Body of pancreas (tissue), 4 donors: Measurements from ENCODE around the gene C16orf92. TPM values are rescaled to one million over a fixed set of nuclear protein-coding genes. Genes with fewer than 3 reads are reported as not detected.

ENCODE experiments used
- ATAC-seq: fragments of 150-250 bp; one replicate; pipeline ENCODE4 v1.9.1; 2016
- DNase-seq, 4 donors: peaks; one replicate each; pipeline ENCODE4 v3.0.0-alpha.2; 2019
- H3K27ac ChIP-seq, 4 donors: fragments of 200-600 bp; sonication (generic); 1 replicate in 3 of 4; 2 replicates in 1 of 4; pipeline versions ENCODE4 v1.5.1 to v1.6.1; 2016 to 2019; ENCODE audit warnings: mild to moderate bottlenecking in 1 of 4, mixed read lengths in 1 of 4, moderate library complexity in 1 of 4
- H3K27me3 ChIP-seq, 2 donors: fragments of 200-600 bp; sonication (generic); one replicate each; pipeline ENCODE4 v1.6.0; 2016; ENCODE audit warnings: mild to moderate bottlenecking in 1 of 2
- H3K36me3 ChIP-seq, 2 donors: fragments of 200-600 bp; sonication (generic); replicated peaks in 1 of 2; 2 replicates each; pipeline ENCODE4 v1.5.1; 2016; ENCODE audit warnings: low read depth in 2 of 2; ENCODE audit not compliant: insufficient read depth in 1 of 2
- H3K4me1 ChIP-seq: fragments of 200-600 bp; sonication (generic); one replicate; pipeline ENCODE4 v1.6.0; 2016
- H3K4me3 ChIP-seq, 2 donors: fragments of 200-600 bp; sonication (generic); 1 replicate in 1 of 2; 2 replicates in 1 of 2; pipeline ENCODE4 v1.5.1; 2016 to 2019
- H3K9me3 ChIP-seq, 3 donors: fragments of 200-600 bp; sonication (generic); 1 replicate in 2 of 3; 2 replicates in 1 of 3; pipeline ENCODE4 v1.5.1; 2016
- POLR2A ChIP-seq, 3 donors: fragments of 450-650 bp; IDR thresholded peaks; one replicate each; pipeline ENCODE4 v1.6.1; 2016; ENCODE audit warnings: antibody characterized with exemption in 3 of 3, mild to moderate bottlenecking in 2 of 3
- WGBS, 2 donors: methylation state at CpG; one replicate each; pipeline ENCODE4 v1.1.5; 2017; 5-methylcytosine and 5-hydroxymethylcytosine counted together
- intact Hi-C: fragments of 100-400 bp; cut with DNase I; formaldehyde crosslinking; loops from one replicate; pipeline ENCODE4 v1.15.1; 2023
- total RNA-seq, 2 donors: library from RNA; depleted of rRNA; stranded (reverse); fragments of >200 nt; gene quantifications; one replicate each; pipeline ENCODE4 v1.1.0, GENCODE V29; 2016
- TF ChIP-seq, protein P1 (sequence below), 7 experiments: fragments of 450-650 bp in 4 of 7; fragments of 200-600 bp in 3 of 7; sonication (generic) in 3 of 7; IDR thresholded peaks; one replicate each; pipeline ENCODE4 v1.5.1; 2016 to 2019; ENCODE audit warnings: antibody characterized with exemption in 7 of 7

Gene C16orf92
- total RNA-seq, 2 donors from 2014 or later, result not detected

GRCh38 chr16:29989111-29989858, 33.7 kb upstream of the C16orf92 start:
- no peaks in the 10 kb centered on the region for H3K9me3 ChIP-seq
- TF ChIP-seq POLR2A (IDR thresholded peaks at IDR 0.05), result no peak
- TF ChIP-seq, protein P1, sequence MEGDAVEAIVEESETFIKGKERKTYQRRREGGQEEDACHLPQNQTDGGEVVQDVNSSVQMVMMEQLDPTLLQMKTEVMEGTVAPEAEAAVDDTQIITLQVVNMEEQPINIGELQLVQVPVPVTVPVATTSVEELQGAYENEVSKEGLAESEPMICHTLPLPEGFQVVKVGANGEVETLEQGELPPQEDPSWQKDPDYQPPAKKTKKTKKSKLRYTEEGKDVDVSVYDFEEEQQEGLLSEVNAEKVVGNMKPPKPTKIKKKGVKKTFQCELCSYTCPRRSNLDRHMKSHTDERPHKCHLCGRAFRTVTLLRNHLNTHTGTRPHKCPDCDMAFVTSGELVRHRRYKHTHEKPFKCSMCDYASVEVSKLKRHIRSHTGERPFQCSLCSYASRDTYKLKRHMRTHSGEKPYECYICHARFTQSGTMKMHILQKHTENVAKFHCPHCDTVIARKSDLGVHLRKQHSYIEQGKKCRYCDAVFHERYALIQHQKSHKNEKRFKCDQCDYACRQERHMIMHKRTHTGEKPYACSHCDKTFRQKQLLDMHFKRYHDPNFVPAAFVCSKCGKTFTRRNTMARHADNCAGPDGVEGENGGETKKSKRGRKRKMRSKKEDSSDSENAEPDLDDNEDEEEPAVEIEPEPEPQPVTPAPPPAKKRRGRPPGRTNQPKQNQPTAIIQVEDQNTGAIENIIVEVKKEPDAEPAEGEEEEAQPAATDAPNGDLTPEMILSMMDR (IDR thresholded peaks at IDR 0.05), result no peak
- H3K4me3 ChIP-seq, result no peak overlapping the region
- ATAC-seq (no peak), DNase-seq (no peak)
- peaks cover 4% of the 10 kb centered on the region for H3K4me1 ChIP-seq
- no peaks in the 10 kb centered on the region for H3K27me3 ChIP-seq
- H3K27ac ChIP-seq, result no peak overlapping the region
- WGBS, 2 donors, result 83 to 87% methylated on average over 23 of the region's 23 CpGs
- intact Hi-C loops, result no loop called here
- H3K36me3 ChIP-seq, result peaks cover 22 to 29% of the 10 kb centered on the region in 2 donors

DNA sequence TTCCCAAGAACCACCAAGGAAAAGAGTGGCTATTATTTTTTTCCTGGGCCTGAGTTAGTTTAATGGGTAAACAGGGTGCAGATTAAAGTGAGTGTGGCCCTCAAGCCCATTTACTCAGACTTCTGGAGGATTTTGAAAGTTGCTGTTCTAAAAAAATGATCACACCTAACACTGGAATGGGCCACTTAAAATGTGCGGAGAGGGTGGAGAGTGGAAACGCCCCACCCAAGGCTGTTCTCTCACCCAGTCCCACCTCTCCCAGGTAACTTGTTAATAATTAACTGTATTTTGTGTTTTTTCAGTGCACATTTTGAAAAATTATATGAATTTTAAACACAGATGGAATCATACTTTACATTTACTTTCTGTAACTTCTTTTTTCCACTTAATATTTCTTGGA, 33.0 kb upstream of the C16orf92 start:
- Histone ChIP-seq H3K4me1 (peaks cover 12% of the 10 kb centered on the region), H3K9me3 (no peaks in the 10 kb centered on the region), H3K27me3 (no peaks in the 10 kb centered on the region), H3K36me3 (peaks cover 15 to 22% of the 10 kb centered on the region in 2 donors), H3K27ac (no peak overlapping the region), H3K4me3 (no peak overlapping the region)
- DNase-seq (no peak), ATAC-seq (no peak)
- intact Hi-C loops, result no loop called here
- no peak for TF ChIP-seq POLR2A (IDR thresholded peaks at IDR 0.05)
- TF ChIP-seq, protein P1 (IDR thresholded peaks at IDR 0.05), result no peak
- WGBS, 2 donors, result 60 to 63% methylated on average over 2 of the region's 2 CpGs

DNA sequence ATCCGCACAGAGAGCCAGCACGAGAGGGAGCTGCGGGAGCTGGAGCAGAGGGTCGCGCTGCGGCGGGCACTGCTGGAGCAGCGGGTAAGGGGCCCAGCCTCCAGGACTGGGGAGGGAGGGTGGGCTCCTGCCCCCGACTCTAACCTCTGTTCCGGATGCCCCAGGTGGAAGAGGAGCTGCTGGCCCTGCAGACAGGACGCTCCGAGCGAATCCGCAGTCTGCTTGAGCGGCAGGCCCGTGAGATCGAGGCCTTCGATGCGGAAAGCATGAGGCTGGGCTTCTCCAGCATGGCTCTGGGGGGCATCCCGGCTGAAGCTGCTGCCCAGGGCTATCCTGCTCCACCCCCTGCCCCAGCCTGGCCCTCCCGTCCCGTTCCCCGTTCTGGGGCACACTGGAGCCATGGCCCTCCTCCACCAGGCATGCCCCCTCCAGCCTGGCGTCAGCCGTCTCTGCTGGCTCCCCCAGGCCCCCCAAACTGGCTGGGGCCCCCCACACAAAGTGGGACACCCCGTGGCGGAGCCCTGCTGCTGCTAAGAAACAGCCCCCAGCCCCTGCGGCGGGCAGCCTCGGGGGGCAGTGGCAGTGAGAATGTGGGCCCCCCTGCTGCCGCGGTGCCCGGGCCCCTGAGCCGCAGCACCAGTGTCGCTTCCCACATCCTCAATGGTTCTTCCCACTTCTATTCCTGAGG, 32.0 kb upstream of the C16orf92 start:
- 94 to 96% methylated on average over 18 to 23 of the region's 35 CpGs for WGBS, 2 donors

DNA sequence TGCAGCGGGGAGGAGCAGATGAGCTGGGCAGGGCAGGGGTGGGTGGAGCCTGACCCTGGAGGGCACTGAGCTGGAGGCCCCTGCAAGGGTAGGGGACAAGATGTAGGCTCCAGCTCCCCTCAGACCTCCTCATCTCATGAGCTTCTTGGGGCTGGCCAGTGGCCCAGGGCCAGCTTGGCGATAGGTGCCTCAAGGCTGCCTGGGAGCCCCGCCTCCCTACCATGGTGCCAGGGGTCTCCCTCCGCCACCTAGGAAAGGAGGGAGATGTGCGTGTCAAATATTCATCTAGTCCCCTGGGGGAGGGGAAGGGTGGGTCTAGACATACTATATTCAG, 31.5 kb upstream of the C16orf92 start:
- Histone ChIP-seq H3K9me3 (no peaks in the 10 kb centered on the region), H3K36me3 (peaks cover 0 to 8% of the 10 kb centered on the region in 2 donors), H3K4me1 (peaks cover 15% of the 10 kb centered on the region), H3K4me3 (no peak overlapping the region), H3K27me3 (no peaks in the 10 kb centered on the region), H3K27ac (no peak overlapping the region)
- intact Hi-C loops, result no loop called here
- 74% methylated on average over 5 of the region's 5 CpGs; no CpG with 5 or more reads in 1 of the 2 donors for WGBS, 2 donors
- ATAC-seq (no peak), DNase-seq (no peak)
- TF ChIP-seq POLR2A (IDR thresholded peaks at IDR 0.05), result no peak
- TF ChIP-seq, protein P1 (IDR thresholded peaks at IDR 0.05), result no peak

More for the DNA sequence above, 32.0 kb upstream of the C16orf92 start:
- no peaks in the 10 kb centered on the region for H3K9me3 ChIP-seq
- DNase-seq (no peak), ATAC-seq (no peak)
- H3K27me3 ChIP-seq, result no peaks in the 10 kb centered on the region
- TF ChIP-seq, protein P1 (IDR thresholded peaks at IDR 0.05), result no peak
- no peak for TF ChIP-seq POLR2A (IDR thresholded peaks at IDR 0.05)
- peaks cover 5 to 12% of the 10 kb centered on the region in 2 donors for H3K36me3 ChIP-seq
- no peak overlapping the region for H3K27ac ChIP-seq
- H3K4me1 ChIP-seq, result peaks cover 14% of the 10 kb centered on the region
- H3K4me3 ChIP-seq, result no peak overlapping the region
- intact Hi-C loops, result no loop called here
